Astrocyte (in vitro differentiated cells and primary cell): ENCODE data around the gene PACSIN3. TPM values are rescaled to one million over a fixed set of nuclear protein-coding genes. Genes with fewer than 3 reads are reported as not detected.

Source experiments
- DNase-seq: peaks from one replicate; pipeline ENCODE4 v3.0.0-alpha.2; 2010; ENCODE audit warnings: low read depth
- FAIRE-seq: peaks from 2 replicates; lab custom pipeline; 2011; peaks lifted over from hg19 to GRCh38; lab: Jason Lieb, UNC
- H2AFZ ChIP-seq: 2 replicates; pipeline ENCODE4 v1.6.0; 2012; ENCODE audit warnings: low read depth, low read length, inconsistent platforms
- H3K27ac ChIP-seq: 2 replicates; pipeline ENCODE4 v1.5.1; 2011; ENCODE audit warnings: low read depth, low read length, inconsistent platforms
- H3K27me3 ChIP-seq: 2 replicates; pipeline ENCODE4 v1.6.0; 2011; ENCODE audit warnings: low read length, inconsistent platforms; ENCODE audit not compliant: insufficient read depth
- H3K36me3 ChIP-seq: 2 replicates; pipeline ENCODE4 v1.5.1; 2011; ENCODE audit warnings: low read length, inconsistent platforms; ENCODE audit not compliant: insufficient read depth
- H3K4me1 ChIP-seq: 2 replicates; pipeline ENCODE4 v1.5.1; 2011; ENCODE audit warnings: low read length, inconsistent platforms; ENCODE audit not compliant: insufficient read depth
- H3K4me2 ChIP-seq: 2 replicates; pipeline ENCODE4 v1.6.0; 2012; ENCODE audit warnings: low read length, inconsistent platforms
- H3K4me3 ChIP-seq: 2 replicates; pipeline ENCODE4 v1.5.1; 2011; ENCODE audit warnings: low read depth, mild to moderate bottlenecking, low read length, inconsistent platforms; ENCODE audit not compliant: insufficient read depth
- H3K79me2 ChIP-seq: 2 replicates; pipeline ENCODE4 v1.6.0; 2012; ENCODE audit warnings: mild to moderate bottlenecking, low read length, inconsistent platforms; ENCODE audit not compliant: insufficient read depth
- H3K9ac ChIP-seq: 2 replicates; pipeline ENCODE4 v1.6.0; 2012; ENCODE audit warnings: mild to moderate bottlenecking, low read length, inconsistent platforms
- H3K9me3 ChIP-seq: 2 replicates; pipeline ENCODE4 v1.5.1; 2012; ENCODE audit warnings: low read depth, mild to moderate bottlenecking, low read length, inconsistent platforms; ENCODE audit not compliant: insufficient read depth
- H4K20me1 ChIP-seq: 2 replicates; pipeline ENCODE4 v1.6.0; 2012; ENCODE audit warnings: low read length, inconsistent platforms; ENCODE audit not compliant: insufficient read depth
- H3K27ac Mint-ChIP-seq: one replicate; pipeline ENCODE4 v1.8.0; 2021; ENCODE audit warnings: mild to moderate bottlenecking, mixed read lengths; ENCODE audit not compliant: unreplicated experiment
- H3K27me3 Mint-ChIP-seq: one replicate; pipeline ENCODE4 v1.8.0; 2021; ENCODE audit warnings: low read depth, mixed read lengths; ENCODE audit not compliant: unreplicated experiment
- H3K36me3 Mint-ChIP-seq: one replicate; pipeline ENCODE4 v1.8.0; 2021; ENCODE audit warnings: low read depth, mixed read lengths; ENCODE audit not compliant: unreplicated experiment
- H3K4me1 Mint-ChIP-seq: one replicate; pipeline ENCODE4 v1.8.0; 2021; ENCODE audit warnings: low read depth, mixed read lengths; ENCODE audit not compliant: unreplicated experiment
- H3K4me3 Mint-ChIP-seq: one replicate; pipeline ENCODE4 v1.8.0; 2021; ENCODE audit warnings: mild to moderate bottlenecking, moderate library complexity, mixed read lengths; ENCODE audit not compliant: unreplicated experiment
- H3K9me3 Mint-ChIP-seq: one replicate; pipeline ENCODE4 v1.8.0; 2021; ENCODE audit warnings: mild to moderate bottlenecking, mixed read lengths; ENCODE audit not compliant: unreplicated experiment
- CTCF ChIP-seq: IDR thresholded peaks from 2 replicates; pipeline ENCODE4 v1.5.1; 2011; ENCODE audit warnings: low read depth, mild to moderate bottlenecking, inconsistent platforms, low read length, moderate library complexity; ENCODE audit not compliant: insufficient read depth
- EZH2 ChIP-seq: IDR thresholded peaks from 2 replicates; pipeline ENCODE4 v1.6.1; 2012; ENCODE audit warnings: mild to moderate bottlenecking, low read length, inconsistent platforms; ENCODE audit not compliant: insufficient read depth
- total RNA-seq: library from RNA; stranded (reverse); gene quantifications from 2 replicates; pipeline ENCODE4 v1.2.1, GENCODE V29; 2021

PACSIN3 gene
- total RNA-seq, 1 donor from 2014 or later: 35.6 TPM

- Histone ChIP-seq H3K79me2 (peaks cover 80% of the 10 kb centered on the region), H3K4me3 (no peak overlapping the region), H4K20me1 (peaks cover 77% of the 10 kb centered on the region), H3K27ac (no peak overlapping the region), H3K4me1 (peaks cover 10% of the 10 kb centered on the region), H2AFZ (no peak overlapping the region), H3K36me3 (peaks cover 46% of the 10 kb centered on the region), H3K27me3 (no peaks in the 10 kb centered on the region), H3K9ac (no peak overlapping the region), H3K9me3 (no peaks in the 10 kb centered on the region), H3K4me2 (no peak overlapping the region)
- DNase-seq: no peak
- H3K27ac Mint-ChIP-seq: no peak overlapping the region
- no peaks in the 10 kb centered on the region for H3K9me3 Mint-ChIP-seq
- peaks cover 5% of the 10 kb centered on the region for H3K36me3 Mint-ChIP-seq
- H3K27me3 Mint-ChIP-seq: no peaks in the 10 kb centered on the region
- TF ChIP-seq EZH2 (no peak), CTCF (no peak)
- no peak overlapping the region for H3K4me3 Mint-ChIP-seq
- H3K4me1 Mint-ChIP-seq: peaks cover 7% of the 10 kb centered on the region
- FAIRE-seq: no peak
Observed at GRCh38 chr11:47171061-47171838, 15.0 kb downstream of the PACSIN3 start.

GRCh38 chr11:47166368-47166767 lies 19.9 kb downstream of the PACSIN3 start:
- H3K4me1 Mint-ChIP-seq: no peaks in the 10 kb centered on the region
- H3K27ac Mint-ChIP-seq: no peak overlapping the region
- H3K27me3 ChIP-seq: no peaks in the 10 kb centered on the region
- H3K9ac ChIP-seq: no peak overlapping the region
- FAIRE-seq (no peak), DNase-seq (no peak)
- no peaks in the 10 kb centered on the region for H3K4me1 ChIP-seq
- peaks cover 33% of the 10 kb centered on the region for H3K36me3 ChIP-seq
- peaks cover 55% of the 10 kb centered on the region for H4K20me1 ChIP-seq
- H3K4me3 Mint-ChIP-seq: no peak overlapping the region
- peaks cover 33% of the 10 kb centered on the region for H3K79me2 ChIP-seq
- H3K9me3 ChIP-seq: no peaks in the 10 kb centered on the region
- no peaks in the 10 kb centered on the region for H3K9me3 Mint-ChIP-seq
- H3K27ac ChIP-seq: no peak overlapping the region
- no peak overlapping the region for H3K4me2 ChIP-seq
- TF ChIP-seq EZH2 (no peak), CTCF (no peak)
- peaks cover 3% of the 10 kb centered on the region for H3K36me3 Mint-ChIP-seq
- no peak overlapping the region for H3K4me3 ChIP-seq
- no peak overlapping the region for H2AFZ ChIP-seq
- H3K27me3 Mint-ChIP-seq: no peaks in the 10 kb centered on the region

- DNase-seq (no peak), FAIRE-seq (no peak)
- peaks cover 25% of the 10 kb centered on the region for H3K79me2 ChIP-seq
- H3K4me3 Mint-ChIP-seq: no peak overlapping the region
- no peak overlapping the region for H3K27ac Mint-ChIP-seq
- no peak overlapping the region for H3K9ac ChIP-seq
- no peak overlapping the region for H3K4me2 ChIP-seq
- TF ChIP-seq CTCF (no peak), EZH2 (no peak)
- H3K4me3 ChIP-seq: no peak overlapping the region
- no peaks in the 10 kb centered on the region for H3K4me1 ChIP-seq
- H3K9me3 ChIP-seq: no peaks in the 10 kb centered on the region
- no peak overlapping the region for H3K27ac ChIP-seq
- H3K27me3 Mint-ChIP-seq: no peaks in the 10 kb centered on the region
- no peaks in the 10 kb centered on the region for H3K36me3 Mint-ChIP-seq
- no peaks in the 10 kb centered on the region for H3K4me1 Mint-ChIP-seq
- peaks cover 54% of the 10 kb centered on the region for H4K20me1 ChIP-seq
- H3K9me3 Mint-ChIP-seq: no peaks in the 10 kb centered on the region
- H3K27me3 ChIP-seq: no peaks in the 10 kb centered on the region
- no peak overlapping the region for H2AFZ ChIP-seq
- peaks cover 28% of the 10 kb centered on the region for H3K36me3 ChIP-seq
Observed at GRCh38 chr11:47165253-47165840, 20.9 kb downstream of the PACSIN3 start.
